HG03066 (cell line): ENCODE measurements around the gene ASAP3.
"Not testable (repeated sequence)": the region's sequence is repeated elsewhere in the genome, so short reads cannot be mapped to it uniquely, and the experiment has no call there.

Experiments used
- ATAC-seq: cut with Tn5 transposase; IDR thresholded peaks from one replicate; pipeline ENCODE4 v1.9.1; 2021; ENCODE audit warnings: low read depth; ENCODE audit not compliant: unreplicated experiment

The ASAP3 gene

DNA sequence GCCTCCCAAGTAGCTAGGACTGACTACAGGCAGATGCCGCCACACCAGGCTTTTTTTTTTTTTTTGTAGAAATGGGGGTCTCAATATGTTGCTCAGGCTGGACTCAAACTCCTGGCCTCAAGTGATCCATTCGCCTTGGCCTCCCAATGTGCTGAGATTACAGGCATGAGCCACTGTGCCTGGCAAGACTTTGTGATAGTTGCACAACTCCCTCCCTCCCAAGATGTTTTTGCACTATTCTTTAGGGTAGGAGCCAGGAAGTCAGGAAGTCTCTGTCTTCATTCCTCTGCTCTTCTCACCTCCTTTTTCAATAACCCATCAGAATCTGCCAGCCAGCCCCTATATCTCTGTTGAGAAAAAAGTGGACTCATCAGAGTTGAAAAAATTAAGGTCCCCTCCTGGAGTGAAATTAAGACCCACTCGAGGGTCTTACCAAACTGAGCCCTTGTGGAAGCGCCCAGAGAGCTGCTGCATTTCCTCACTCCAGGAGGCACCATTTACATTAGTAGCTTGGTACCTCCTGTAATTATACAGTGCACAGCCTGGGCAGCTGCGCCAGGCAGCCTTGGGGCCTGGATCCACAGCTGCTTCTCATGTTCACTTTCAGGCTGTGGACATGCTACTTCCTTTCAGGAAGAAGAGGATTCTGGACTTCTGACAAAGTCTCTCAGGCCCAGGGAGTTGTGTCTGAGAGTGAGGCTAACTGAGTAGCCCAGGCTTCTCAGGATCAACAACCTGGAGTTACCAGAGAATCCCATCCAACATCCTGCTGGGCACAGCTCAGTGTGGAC is 83.5 kb downstream of the ASAP3 start:
- ATAC-seq, result no peak

DNA sequence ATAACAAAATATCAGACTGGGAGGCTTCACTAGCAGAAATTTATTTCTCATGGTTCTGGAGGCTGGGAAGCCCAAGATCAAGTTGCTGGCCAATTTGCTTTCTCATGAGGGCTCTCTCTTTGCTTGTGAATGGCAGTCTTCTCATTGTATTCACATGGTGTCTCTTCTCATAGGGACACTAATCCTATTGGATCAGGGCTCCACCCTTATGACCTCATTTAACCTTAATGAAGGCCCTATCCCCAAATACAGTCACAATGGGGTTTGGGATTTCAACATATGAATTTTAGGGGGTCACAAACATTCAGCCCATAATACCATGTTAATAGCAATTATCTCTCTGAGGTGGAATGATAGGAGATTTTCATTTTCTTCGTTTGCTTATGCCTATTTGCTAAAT is 84.8 kb downstream of the ASAP3 start:
- ATAC-seq, result no peak

DNA sequence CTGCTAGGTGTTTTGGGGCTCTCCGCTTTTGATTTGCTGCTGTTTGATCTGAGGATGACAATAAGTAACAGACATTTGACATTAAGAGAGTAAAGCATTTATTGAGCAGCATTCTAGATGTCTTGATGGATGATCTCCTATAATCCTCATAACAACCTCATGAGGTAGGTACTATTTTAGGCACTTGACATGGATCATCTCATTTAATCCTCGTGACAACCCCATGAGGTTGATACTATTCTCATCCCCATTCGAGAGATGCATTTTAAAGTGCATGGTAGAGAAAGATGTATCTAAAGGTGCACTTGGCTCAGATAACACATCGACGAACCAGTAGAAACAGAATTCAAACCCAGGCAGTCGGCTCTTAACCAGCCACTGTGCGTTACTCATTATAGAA is 86.1 kb downstream of the ASAP3 start:
- ATAC-seq, result no peak

DNA sequence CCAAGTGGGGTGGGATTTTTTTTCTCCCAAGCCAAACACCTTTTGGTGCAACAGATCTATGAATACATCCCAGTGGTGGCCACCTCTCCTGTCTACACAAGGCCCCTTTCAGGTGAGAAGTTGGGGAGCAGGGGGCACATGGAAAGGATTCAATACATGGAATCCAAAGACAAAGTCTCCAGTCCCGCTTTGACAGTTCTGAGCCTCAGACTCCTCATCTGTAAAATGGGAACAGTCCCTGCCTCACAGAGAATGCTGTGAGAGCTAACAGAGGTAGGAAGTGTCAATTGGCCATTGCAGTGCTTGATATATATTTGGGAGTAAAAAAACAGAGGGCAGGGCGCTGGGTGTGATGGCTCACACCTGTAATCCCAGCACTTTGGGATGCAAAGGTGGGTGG is 87.6 kb downstream of the ASAP3 start:
- ATAC-seq, result no peak

DNA sequence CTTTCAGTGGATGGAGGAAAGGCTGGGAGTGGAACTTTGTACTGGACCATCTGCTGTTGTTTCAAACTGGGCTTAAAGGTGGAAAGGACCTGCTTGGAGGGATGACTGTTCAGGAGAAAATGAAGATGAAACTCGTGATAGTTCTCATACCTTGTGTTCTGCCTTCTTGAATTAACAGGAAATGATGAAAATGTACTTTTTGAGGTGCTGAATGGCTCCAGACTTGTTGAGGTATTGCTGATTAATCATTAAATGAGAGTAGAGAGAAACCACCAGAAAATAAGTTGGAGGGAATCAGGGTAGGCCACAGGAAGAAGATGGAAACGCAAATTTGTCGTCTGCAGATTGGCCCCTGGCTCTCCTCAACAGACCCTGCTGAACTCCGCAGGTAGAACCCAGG is 88.1 kb downstream of the ASAP3 start:
- ATAC-seq, result no peak

DNA sequence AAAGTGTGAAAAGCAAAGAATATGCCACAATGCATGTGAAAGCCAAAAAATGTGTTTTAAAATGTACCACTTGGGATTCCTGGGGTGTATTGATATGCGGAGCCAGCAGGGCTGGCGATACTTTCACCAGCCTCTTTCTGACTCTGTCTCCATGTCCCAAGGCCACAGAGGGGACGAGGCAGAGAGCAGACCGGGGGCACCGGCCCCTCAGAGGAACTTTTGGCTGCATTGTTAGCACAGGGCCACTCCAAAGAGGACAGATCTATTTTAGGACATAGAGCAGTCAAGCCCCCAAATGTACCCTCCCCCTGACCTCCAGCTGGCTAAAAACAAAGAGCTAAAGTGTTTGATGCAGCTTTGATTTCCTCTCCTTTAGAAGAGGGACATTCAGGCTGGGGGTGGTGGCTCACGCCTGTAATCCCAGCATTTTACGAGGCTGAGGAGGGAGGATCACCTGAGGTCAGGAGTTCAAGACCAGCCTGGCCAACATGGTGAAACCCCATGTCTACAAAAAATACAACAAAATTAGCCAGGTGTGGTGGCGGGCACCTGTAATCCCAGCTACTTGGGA is 88.7 kb downstream of the ASAP3 start:
- ATAC-seq, result no peak

DNA sequence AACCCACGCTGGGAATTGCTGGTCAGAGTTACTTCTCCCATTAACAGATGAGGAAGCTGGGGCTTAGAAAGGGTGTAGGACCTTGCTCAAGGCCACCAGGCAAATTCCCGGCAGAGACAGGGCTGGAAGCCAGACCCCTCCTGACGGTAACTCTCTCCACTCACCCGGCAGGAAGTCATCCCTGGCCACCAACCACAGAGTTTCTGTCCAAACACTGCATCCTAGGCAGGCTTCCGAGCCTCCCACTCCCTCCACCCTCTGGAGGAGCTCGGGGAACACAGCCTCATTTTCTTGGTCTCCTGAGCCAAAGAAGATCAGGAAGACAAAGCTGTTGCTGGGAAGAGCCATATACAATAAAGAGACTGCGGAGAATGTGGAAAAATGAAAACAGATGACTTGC is 89.3 kb downstream of the ASAP3 start:
- ATAC-seq, result no peak

DNA sequence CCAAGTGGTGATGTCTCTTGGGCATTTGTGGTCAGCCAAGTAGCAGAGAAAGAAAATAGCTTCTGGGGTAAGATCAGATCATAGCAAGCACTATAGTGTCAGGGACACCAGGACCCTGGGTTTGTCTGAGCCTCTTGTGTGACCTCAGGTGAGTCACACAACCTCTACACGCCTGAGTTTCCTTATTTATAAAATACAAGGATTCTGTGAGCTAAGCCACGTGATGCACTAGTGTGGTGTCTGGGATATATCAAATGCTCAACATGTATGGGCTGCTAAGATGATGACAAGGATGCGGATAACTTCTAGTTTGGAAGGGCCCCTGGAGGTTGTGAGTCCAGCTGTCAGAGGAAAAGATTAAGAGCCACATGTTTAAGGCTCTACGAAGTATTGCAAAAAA is 89.8 kb downstream of the ASAP3 start:
- ATAC-seq, result no peak

DNA sequence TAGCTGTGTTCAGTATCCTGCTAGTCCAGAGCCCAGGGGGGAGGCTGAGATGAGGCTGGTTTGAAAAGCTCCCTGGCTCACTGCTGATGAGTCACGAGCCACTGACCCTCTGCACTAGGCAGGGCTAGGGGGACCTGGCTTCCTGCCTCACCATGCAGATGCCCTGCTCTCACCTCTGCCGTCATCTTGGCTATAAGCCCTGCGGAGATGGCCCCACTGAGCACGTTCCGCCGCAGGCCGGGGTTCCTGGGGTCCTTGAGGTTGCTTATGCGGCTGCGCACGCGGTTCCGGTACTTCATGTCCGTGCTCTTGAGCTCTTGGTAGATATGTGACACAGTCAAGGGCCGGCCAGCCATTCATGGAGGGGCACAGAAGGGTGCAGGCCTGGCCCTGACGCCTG is 90.3 kb downstream of the ASAP3 start:
- ATAC-seq, result no peak

DNA sequence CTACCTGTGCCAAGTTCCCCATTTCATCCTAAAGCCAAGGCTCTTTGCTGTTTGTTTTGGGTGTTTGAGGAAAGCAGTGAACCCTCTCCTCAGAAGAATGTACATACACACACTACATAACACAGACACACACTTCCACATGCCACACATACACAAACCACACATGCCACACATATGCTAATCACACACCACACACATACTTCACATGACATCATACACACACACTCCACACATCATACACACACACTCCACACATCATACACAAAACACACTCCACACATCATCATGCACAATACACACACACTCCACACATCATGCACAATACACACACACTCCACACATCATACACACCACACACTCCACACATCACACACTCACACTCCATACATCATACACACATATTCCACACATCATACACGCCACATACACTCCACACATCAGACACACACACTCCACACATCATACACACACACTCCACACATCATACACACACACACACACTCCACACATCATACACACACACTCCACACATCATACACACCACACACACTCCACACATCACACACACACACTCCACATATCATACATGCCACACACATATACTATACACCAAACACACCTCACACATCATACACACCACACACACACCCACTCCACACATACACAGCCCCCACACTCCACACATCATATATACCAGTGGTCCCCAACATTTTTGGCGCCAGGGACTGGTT is 91.7 kb downstream of the ASAP3 start:
- no peak for ATAC-seq

DNA sequence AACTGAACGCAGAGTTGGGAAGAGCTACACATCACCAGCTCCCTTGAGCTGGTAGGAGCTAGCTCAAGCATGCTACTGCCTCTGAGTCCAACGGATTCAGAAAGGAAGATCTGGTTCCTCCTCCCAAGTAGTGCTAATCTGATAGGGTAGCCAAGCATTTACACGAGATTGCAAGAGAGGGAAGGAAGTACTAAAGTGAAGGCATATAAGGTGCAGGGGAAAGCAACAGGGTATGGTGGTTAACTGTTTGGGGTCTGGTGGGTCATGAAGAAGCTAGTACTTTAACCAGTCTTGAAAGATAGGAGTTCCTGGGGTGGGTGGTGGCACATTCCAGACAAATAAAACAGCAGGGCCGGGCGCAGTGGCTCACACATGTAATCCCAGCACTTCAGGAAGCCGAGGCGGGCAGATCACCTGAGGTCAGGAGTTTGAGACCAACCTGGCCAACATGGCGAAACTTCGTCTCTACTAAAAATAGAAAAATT is 94.1 kb downstream of the ASAP3 start:
- no peak for ATAC-seq

DNA sequence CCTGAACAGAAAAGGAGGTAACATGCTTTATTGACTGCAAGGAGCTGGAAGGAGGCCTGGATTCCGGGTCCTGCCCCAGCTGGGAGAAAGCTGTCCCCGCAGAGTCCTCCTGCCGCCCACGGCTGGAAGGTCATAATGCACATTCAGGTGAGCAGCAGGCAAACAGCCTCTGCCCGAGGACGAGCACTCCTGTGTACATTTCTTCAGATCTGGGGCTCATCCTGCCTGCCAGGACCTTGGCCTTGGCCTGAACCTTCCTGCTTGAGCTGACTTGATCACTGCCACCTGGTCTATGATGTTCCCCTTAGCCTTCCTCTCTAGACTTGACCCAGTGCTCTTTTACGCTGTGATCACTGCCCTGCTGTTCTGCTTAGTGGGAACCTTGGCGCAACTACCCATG is 96.5 kb downstream of the ASAP3 start:
- no peak for ATAC-seq

DNA sequence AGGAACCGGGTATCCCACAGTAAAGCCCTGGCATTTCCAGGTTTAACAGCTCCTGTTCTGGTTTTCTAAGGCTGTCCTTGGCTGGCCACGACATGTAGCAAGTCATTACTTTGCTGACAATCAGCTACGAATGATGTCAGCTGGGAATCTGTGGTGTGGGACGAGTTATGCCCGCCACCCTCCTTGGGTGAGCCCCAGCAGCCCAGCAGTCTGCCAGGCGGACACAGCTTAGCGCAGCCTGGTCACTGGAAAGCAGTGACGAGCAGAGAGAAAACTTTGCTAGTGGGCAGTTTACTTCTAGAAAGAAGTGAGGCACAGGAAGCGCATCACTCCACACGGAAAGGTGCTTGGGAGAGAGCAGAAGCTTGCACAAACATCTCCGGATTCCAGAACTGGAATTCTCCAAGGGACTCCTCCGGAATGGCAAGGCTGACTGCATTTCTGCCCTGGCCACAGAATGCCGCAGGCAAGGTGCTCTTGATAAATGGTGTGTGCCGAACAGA is 98.8 kb downstream of the ASAP3 start:
- ATAC-seq, result no peak

DNA sequence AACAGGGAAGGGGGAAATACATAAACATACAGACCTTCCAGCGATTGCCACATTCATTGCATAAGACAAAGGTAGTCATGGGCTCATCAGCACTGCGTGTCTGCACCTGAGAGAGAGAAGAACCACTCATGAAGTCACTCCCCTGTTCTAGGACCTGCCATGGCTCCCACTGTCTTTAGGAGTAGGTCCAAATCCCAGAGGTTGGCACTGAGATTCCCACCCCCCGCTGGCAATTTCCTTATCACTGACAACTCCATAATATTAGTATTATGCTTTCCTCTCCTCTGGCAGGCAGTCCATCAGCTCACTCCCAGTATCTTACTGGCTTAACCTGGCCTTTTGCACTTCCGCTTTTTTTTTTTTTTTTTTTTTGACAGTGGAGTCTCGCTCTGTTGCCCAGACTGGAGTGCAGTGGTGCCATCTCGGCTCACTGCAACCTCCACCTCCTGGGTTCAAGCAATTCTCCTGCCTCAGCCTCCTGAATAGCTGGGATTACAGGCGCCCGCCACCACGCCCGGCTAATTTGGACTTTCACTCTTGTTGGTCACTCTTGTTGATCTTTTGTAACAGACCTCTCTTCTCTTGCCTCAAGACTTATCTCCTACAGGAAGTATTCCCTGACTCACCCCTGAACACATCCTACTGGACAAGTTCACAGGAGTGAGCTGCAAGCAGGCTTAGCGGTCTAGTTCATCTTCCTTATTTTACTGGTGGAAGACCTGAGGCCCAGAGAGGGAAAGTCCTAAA is 99.5 kb downstream of the ASAP3 start:
- no peak for ATAC-seq

DNA sequence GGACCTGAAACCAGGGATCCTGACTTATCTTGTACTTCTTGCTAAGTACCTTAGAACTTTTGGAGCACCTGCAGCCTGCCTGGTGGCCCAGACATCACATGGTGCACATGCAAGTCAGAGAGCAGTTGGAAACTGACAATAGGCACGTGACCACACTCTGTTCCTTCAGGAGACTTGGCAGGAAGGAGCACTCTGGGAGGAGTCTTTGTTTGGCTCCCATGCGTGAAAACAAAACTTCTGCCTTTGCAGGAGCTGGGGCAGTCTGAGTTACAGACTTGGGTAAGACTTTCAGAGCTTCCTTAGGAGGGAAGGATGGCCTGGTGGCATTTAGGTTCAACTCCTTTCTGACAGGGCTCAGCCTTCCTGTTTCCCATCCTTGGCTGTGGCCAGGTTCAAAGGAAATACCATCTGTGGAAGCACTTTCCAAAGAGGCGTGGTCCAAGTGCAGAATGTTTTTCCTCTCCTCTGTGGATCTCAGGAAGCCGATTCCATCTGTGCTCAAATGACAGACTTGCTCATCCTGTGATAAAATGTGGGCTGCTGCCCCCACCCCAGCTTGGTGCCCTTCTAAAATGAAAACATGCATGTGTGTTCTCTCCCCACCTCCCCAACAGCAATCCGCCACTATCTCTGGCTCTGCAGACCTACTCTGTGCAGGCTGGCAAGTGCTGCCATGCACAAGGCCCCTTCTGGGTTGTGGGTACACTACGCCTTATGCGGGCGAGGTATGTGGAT is 100.2 kb downstream of the ASAP3 start:
- ATAC-seq, result no peak

DNA sequence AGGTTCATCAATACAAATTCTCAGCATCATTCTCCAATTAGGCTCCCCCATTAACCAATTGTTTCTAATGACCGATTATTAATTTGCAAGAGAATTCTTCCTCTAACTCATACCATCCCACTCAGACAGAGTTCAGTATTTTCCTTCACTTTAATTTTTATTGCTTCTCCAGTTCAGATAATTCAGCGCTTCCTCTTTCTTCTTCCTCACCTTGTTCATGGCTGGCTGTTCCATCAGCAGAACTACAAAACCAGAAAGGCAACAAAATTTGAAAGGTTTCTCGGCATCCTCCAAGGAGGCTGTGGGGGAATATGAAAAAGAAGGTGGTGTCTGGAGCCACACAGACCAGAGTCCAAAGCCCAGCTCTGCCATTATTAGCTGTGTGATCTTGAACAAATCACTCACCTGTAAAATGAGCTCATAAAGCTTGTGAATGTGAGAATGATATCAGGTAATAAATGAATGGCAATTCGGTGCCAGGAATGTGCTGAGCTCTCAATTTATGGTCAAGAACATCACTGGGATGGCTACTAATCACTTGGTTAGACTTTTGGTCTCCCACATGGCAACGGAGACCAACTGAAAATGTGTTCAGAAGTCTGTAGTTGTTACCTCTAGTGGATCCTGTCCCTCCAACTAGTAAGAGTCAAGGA is 102.6 kb downstream of the ASAP3 start:
- no peak for ATAC-seq

DNA sequence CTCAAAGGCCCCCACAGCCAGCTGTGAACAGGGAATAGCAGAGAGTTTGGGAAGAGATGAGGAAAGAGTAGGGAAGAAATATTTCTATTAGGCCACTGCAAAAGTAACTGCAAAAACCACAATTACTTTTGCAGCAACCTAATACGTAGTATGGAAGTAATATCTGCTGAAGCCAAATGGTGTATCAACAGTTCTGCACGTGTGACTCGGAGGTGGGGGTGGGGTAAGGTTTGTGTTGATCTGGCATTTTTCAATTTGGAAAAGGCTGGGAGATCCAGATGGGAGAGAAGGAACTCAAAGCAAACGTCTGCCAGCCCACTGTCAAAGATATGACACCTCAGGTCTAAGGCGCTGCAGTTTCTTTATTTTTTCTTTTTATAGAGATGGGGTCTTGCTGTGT is 103.3 kb downstream of the ASAP3 start:
- no peak for ATAC-seq

DNA sequence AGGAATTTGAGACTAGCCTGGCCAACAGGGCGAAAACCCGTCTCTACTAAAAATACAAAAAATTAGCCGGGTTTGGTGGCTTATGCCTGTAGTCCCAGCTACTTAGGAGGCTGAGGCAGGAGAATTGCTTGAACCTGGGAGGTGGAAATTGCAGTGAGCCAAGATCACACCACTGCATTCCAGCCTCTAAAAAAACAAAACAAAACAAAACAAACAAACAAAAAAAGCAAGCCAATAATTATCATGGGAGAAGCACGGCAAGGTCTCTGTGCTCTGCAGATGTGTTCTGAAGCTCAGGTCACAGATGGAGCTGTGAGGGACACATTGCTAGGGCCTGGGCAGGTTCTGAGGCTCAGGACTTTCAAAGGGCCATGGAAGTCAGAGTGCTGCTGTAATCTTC is 103.7 kb downstream of the ASAP3 start:
- not testable (repeated sequence) for ATAC-seq
